GM23248 (cell line): ENCODE measurements around the gene TREML4. TPM values are rescaled to one million over a fixed set of nuclear protein-coding genes. Genes with fewer than 3 reads are reported as not detected.

Source experiments
- DNase-seq: peaks from one replicate; pipeline ENCODE4 v3.0.0-alpha.2; 2015
- H2AFZ ChIP-seq: fragments of 200-600 bp; sonication (generic); 2 replicates; pipeline ENCODE4 v1.6.1; 2016; ENCODE audit warnings: antibody characterized with exemption
- H3F3A ChIP-seq: fragments of 200-600 bp; sonication (generic); 2 replicates; pipeline ENCODE4 v1.6.1; 2016; ENCODE audit warnings: mild to moderate bottlenecking, antibody characterized with exemption, mixed run types; ENCODE audit not compliant: insufficient read depth
- H3K27ac ChIP-seq: fragments of 200-600 bp; sonication (generic); 2 replicates; pipeline ENCODE4 v1.5.1; 2016; ENCODE audit warnings: mild to moderate bottlenecking
- H3K27me3 ChIP-seq: fragments of 200-600 bp; sonication (generic); replicated peaks from 2 replicates; pipeline ENCODE4 v1.6.1; 2016; ENCODE audit warnings: mild to moderate bottlenecking; ENCODE audit not compliant: insufficient read depth
- H3K36me3 ChIP-seq: fragments of 200-600 bp; sonication (generic); 2 replicates; pipeline ENCODE4 v1.6.1; 2016; ENCODE audit warnings: low read depth, mild to moderate bottlenecking
- H3K4me1 ChIP-seq: fragments of 200-600 bp; sonication (generic); 2 replicates; pipeline ENCODE4 v1.6.1; 2016; ENCODE audit warnings: mild to moderate bottlenecking; ENCODE audit not compliant: insufficient read depth
- H3K4me2 ChIP-seq: fragments of 200-600 bp; sonication (generic); one replicate; pipeline ENCODE4 v1.6.1; 2016; ENCODE audit warnings: mild to moderate bottlenecking; ENCODE audit not compliant: unreplicated experiment
- H3K4me3 ChIP-seq: fragments of 200-600 bp; sonication (generic); 2 replicates; pipeline ENCODE4 v1.5.1; 2016; ENCODE audit warnings: mild to moderate bottlenecking
- H3K79me2 ChIP-seq: fragments of 200-600 bp; sonication (generic); 2 replicates; pipeline ENCODE4 v1.6.1; 2016; ENCODE audit warnings: mild to moderate bottlenecking; ENCODE audit not compliant: insufficient read depth
- H3K9ac ChIP-seq: fragments of 200-600 bp; sonication (generic); 2 replicates; pipeline ENCODE4 v1.6.1; 2016; ENCODE audit warnings: mild to moderate bottlenecking
- H3K9me2 ChIP-seq: fragments of 200-600 bp; sonication (generic); 2 replicates; pipeline ENCODE4 v1.6.1; 2016; ENCODE audit warnings: mixed run types, mild to moderate bottlenecking, moderate library complexity; ENCODE audit not compliant: insufficient read depth
- H3K9me3 ChIP-seq: fragments of 200-600 bp; sonication (generic); one replicate; pipeline ENCODE4 v1.6.1; 2017; ENCODE audit warnings: low read depth
- H4K20me1 ChIP-seq: fragments of 200-600 bp; sonication (generic); 2 replicates; pipeline ENCODE4 v1.6.0; 2016; ENCODE audit not compliant: insufficient read depth
- EZH2 ChIP-seq: fragments of 200-600 bp; sonication (generic); IDR thresholded peaks from 2 replicates; pipeline ENCODE4 v1.6.1; 2018; ENCODE audit warnings: antibody characterized with exemption, mild to moderate bottlenecking; ENCODE audit not compliant: insufficient read depth, poor library complexity, severe bottlenecking
- EZH2phosphoT487 ChIP-seq: fragments of 200-600 bp; sonication (generic); IDR thresholded peaks from 2 replicates; pipeline ENCODE4 v1.6.1; 2018; ENCODE audit warnings: antibody characterized with exemption, moderate library complexity, mild to moderate bottlenecking, low read depth; ENCODE audit not compliant: insufficient read depth
- WGBS, 2 experiments: methylation state at CpG; one replicate each; pipeline ENCODE4 v1.1.6; 2015 to 2017; ENCODE audit warnings: low lambda C conversion rate in 2 of 2, low coverage in 1 of 2; ENCODE audit errors: missing lambda C conversion rate in 2 of 2; 5-methylcytosine and 5-hydroxymethylcytosine counted together
- in situ Hi-C: fragments of 300-500 bp; cut with MboI; formaldehyde crosslinking; loops from 2 replicates; pipeline ENCODE4 v1.15.0; 2020
- polyA plus RNA-seq: library from polyadenylated mRNA; unstranded; fragments of >200 nt; fragmentation: Nextera tagmentation; extraction: Ambion mirVana; gene quantifications from 2 replicates; pipeline ENCODE4 v1.2.1, GENCODE V29; 2016
- total RNA-seq: library from RNA; depleted of rRNA; stranded (reverse); fragments of >200 nt; shearing (Covaris generic); gene quantifications from 2 replicates; pipeline ENCODE4 v1.2.3, GENCODE V29; 2014; rRNA removed

Gene TREML4, protein sequence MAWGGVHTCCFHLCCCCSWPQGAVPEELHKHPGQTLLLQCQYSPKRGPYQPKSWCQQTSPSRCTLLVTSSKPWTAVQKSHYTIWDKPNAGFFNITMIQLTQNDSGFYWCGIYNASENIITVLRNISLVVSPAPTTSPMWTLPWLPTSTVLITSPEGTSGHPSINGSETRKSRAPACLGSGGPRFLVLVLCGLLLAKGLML
- not detected in 2 replicates for total RNA-seq
- not detected in 2 replicates for polyA plus RNA-seq

DNA sequence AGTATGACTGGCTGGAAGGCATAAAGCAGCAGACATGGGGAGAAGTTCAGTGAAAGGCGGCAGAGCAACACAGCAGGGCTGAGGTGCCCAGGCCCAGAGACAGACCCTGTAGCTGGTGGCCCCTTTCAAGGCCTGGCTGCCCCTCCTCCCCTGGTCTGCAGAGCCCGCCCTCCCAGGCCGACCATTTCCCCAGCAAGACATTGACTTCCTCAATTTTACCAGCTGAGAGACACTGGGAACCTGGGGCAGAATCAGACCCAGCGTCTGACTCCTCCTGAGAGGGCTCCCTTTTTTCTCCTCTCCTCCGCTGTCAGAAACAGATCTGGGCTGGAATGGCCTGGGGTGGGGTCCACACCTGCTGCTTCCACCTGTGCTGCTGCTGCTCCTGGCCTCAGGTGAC is at the start of gene TREML4:
Gene TREML4 (plus strand): TSS at position 254 of the 400 bp plus-strand sequence. CDS start 79 bp downstream, at position 333.
- no peak within 1 kb of the TSS for H2AFZ ChIP-seq
- H3K9ac ChIP-seq, result no peak within 1 kb of the TSS
- TF ChIP-seq EZH2, result no peak
- TF ChIP-seq EZH2phosphoT487, result no peak
- no peak within 1 kb of the TSS for H3K27ac ChIP-seq
- H3K9me2 ChIP-seq, result no peaks in the 10 kb centered on the region
- DNase-seq, result no peak
- H3K9me3 ChIP-seq, result no peaks in the 10 kb centered on the region
- no peaks in the 10 kb centered on the region for H3K36me3 ChIP-seq
- H3F3A ChIP-seq, result no peaks in the 10 kb centered on the region
- no peak within 1 kb of the TSS for H3K4me2 ChIP-seq
- H3K4me3 ChIP-seq, result no peak within 1 kb of the TSS
- peaks cover 4% of the 10 kb centered on the region; the same call in 1 of the 2 replicates for H3K27me3 ChIP-seq
- H3K4me1 ChIP-seq, result no peaks in the 10 kb centered on the region
- H3K79me2 ChIP-seq, result no peaks in the 10 kb centered on the region
- in situ Hi-C loops, result no loop called here
- no peaks in the 10 kb centered on the region for H4K20me1 ChIP-seq
- 30 to 45% methylated on average over 5 of the region's 5 CpGs for WGBS, 2 experiments

DNA sequence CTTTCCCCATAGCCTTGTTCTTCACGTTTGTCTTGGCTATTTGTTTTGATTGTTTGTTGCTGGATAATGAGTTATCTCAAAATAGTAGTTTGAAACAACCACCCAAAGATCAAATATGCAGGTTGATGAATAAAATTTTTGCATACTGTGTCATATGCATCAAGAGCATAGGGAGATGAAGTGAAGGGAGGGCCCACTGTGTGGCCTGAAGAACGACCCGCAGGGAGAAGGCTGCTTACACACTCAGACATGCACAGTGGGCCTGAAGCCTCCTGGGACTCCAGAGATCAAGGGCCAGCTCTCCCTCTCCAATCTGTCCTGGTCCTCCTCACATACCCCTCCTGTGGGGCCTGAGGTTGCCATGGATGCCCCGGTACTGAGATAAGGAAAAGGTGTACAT is 49.0 kb upstream of the TREML4 start:
- Histone ChIP-seq H3K27me3 (peaks cover 6% of the 10 kb centered on the region; the same call in 1 of the 2 replicates), H3K9ac (no peak overlapping the region), H3K36me3 (no peaks in the 10 kb centered on the region), H3K9me3 (no peaks in the 10 kb centered on the region), H3K4me2 (no peak overlapping the region), H3K27ac (no peak overlapping the region), H2AFZ (no peak overlapping the region), H3K4me3 (no peak overlapping the region), H3K4me1 (no peaks in the 10 kb centered on the region), H3K79me2 (no peaks in the 10 kb centered on the region), H3F3A (no peaks in the 10 kb centered on the region), H3K9me2 (no peaks in the 10 kb centered on the region), H4K20me1 (no peaks in the 10 kb centered on the region)
- DNase-seq, result no peak
- 51 to 53% methylated on average over 4 of the region's 4 CpGs for WGBS, 2 experiments
- in situ Hi-C loops, result no loop called here
- no peak for TF ChIP-seq EZH2
- no peak for TF ChIP-seq EZH2phosphoT487

DNA sequence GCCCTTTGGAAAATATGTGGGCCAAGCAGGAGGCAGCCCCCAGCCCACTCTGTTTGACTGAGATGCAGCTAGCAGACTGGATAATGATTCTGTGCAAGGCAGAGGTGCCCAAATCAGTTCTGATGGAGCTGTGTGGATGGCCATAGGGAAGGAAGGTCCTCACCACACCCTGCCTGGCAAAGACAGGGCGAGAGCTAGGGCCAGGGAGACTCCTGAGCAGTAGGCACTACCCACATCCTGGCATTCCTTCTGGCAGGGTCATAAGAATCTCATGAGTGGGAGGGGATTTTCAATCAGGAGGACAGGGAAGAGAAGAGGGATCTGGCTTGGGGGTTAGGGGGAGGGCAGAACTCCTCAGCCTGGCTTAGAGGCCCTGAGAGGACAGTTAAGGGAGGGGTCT is 46.6 kb upstream of the TREML4 start:
- H3K27ac ChIP-seq, result no peak overlapping the region
- no peak overlapping the region for H3K4me3 ChIP-seq
- H3K79me2 ChIP-seq, result no peaks in the 10 kb centered on the region
- no peak for DNase-seq
- in situ Hi-C loops, result no loop called here
- H3K27me3 ChIP-seq, result no peaks in the 10 kb centered on the region; the same call in 1 of the 2 replicates
- WGBS, 2 experiments, result 13 to 20% methylated on average over 1 of the region's 1 CpG
- H2AFZ ChIP-seq, result no peak overlapping the region
- H3K9me3 ChIP-seq, result no peaks in the 10 kb centered on the region
- no peak overlapping the region for H3K9ac ChIP-seq
- no peaks in the 10 kb centered on the region for H3K9me2 ChIP-seq
- no peaks in the 10 kb centered on the region for H3K36me3 ChIP-seq
- H3K4me1 ChIP-seq, result no peaks in the 10 kb centered on the region
- no peaks in the 10 kb centered on the region for H4K20me1 ChIP-seq
- TF ChIP-seq EZH2 (no peak), EZH2phosphoT487 (no peak)
- H3K4me2 ChIP-seq, result no peak overlapping the region
- no peaks in the 10 kb centered on the region for H3F3A ChIP-seq

DNA sequence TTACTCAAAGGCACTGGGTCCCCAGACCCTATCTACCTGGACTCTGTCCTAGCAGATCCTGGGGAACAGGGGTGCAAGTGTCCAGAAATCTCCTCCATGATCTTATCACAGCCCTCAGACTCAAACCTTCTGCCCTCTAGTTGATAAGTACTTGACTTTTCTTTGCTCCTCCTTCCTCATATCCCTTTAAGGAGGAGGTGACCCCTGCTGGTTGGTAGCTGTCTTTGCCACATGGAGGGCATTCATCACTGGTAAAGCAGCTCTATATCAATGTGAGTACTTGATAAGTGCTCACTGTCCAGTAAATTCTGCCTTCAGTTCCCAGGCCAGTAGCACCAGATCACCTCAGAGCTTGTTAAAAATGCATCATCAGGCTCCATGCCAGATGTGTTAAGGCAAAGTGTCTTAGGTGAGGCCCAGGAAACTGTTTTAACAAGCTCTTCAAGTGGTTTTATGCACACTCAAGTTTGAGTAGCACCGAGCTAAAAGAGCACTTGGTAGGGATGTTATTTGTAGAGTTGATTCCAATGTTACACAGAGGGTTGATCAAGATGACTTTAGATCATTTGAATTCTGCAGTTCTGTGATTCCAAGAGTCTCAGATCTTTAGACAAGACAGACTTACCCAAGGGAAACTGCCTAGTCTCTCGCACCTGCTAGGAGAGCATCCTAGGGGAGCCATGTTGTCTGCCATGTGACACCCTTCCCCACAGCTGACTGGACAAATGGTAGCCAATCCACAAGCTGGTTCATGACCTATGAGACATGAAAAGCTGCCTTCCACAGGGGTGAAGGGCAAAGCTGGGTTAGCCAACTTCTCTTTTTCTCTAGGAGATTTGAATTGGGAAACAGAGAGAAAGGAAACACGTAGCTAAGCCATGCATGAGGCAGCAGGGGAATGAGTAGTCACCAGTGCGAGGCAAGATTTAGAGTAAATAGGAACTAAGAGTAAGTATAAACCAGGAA is 45.8 kb upstream of the TREML4 start:
- Histone ChIP-seq H3K4me1 (no peaks in the 10 kb centered on the region), H3K27me3 (no peaks in the 10 kb centered on the region; the same call in 1 of the 2 replicates), H3K9ac (no peak overlapping the region), H3F3A (no peaks in the 10 kb centered on the region), H3K79me2 (no peaks in the 10 kb centered on the region), H2AFZ (no peak overlapping the region), H3K9me3 (no peaks in the 10 kb centered on the region), H4K20me1 (no peaks in the 10 kb centered on the region), H3K4me3 (no peak overlapping the region), H3K4me2 (no peak overlapping the region), H3K9me2 (no peaks in the 10 kb centered on the region), H3K27ac (no peak overlapping the region), H3K36me3 (no peaks in the 10 kb centered on the region)
- TF ChIP-seq EZH2 (no peak), EZH2phosphoT487 (no peak)
- in situ Hi-C loops, result no loop called here
- DNase-seq, result peak; percentile 59
- 49 to 58% methylated on average over 4 of the region's 4 CpGs for WGBS, 2 experiments
